HG03095 (cell line): Measurements from ENCODE around the gene DTX1.

Source experiments
- ATAC-seq: cut with Tn5 transposase; IDR thresholded peaks from one replicate; pipeline ENCODE4 v1.9.1; 2021; ENCODE audit warnings: moderate library complexity; ENCODE audit not compliant: unreplicated experiment

Gene DTX1

GRCh38 chr12:113054948-113055486 lies 1.5 kb upstream of the DTX1 start:
- ATAC-seq, result no peak

GRCh38 chr12:113055594-113056380 lies 743 bp upstream of the DTX1 start:
- no peak for ATAC-seq

- no peak for ATAC-seq
Measured at GRCh38 chr12:113056381-113056630, 224 bp upstream of the DTX1 start.

GRCh38 chr12:113057565-113058485 lies 1.3 kb downstream of the DTX1 start:
- ATAC-seq, result no peak

GRCh38 chr12:113058553-113058952 lies 2.0 kb downstream of the DTX1 start:
- ATAC-seq, result no peak

GRCh38 chr12:113059071-113059595 lies 2.6 kb downstream of the DTX1 start:
- no peak for ATAC-seq

GRCh38 chr12:113060336-113060960 lies 3.9 kb downstream of the DTX1 start:
- ATAC-seq, result no peak

- ATAC-seq, result no peak
Measured at GRCh38 chr12:113061061-113061694, 4.6 kb downstream of the DTX1 start.

- ATAC-seq, result no peak
Measured at GRCh38 chr12:113062502-113063395, 6.2 kb downstream of the DTX1 start.

GRCh38 chr12:113063396-113064350 lies 7.1 kb downstream of the DTX1 start:
- no peak for ATAC-seq

GRCh38 chr12:113064395-113065125 lies 8.0 kb downstream of the DTX1 start:
- no peak for ATAC-seq

GRCh38 chr12:113065126-113066007 lies 8.8 kb downstream of the DTX1 start:
- no peak for ATAC-seq

GRCh38 chr12:113066813-113067400 lies 10.4 kb downstream of the DTX1 start:
- ATAC-seq, result no peak

- ATAC-seq, result no peak
Measured at GRCh38 chr12:113067987-113068935, 11.7 kb downstream of the DTX1 start.

GRCh38 chr12:113069149-113069548 lies 12.6 kb downstream of the DTX1 start:
- no peak for ATAC-seq

- ATAC-seq, result no peak
Measured at GRCh38 chr12:113069751-113070116, 13.2 kb downstream of the DTX1 start.
